Ovary (tissue), 9 donors: ENCODE data around the gene FBRS. TPM values are rescaled to one million over a fixed set of nuclear protein-coding genes. Genes with fewer than 3 reads are reported as not detected.

Experiments
- DNase-seq, 5 donors: peaks; one replicate each; pipeline ENCODE4 v3.0.0-alpha.2; 2019 to 2020
- H3K27ac ChIP-seq, 2 donors: fragments of 200-600 bp; one replicate each; pipeline versions ENCODE4 v1.5.1 to v1.8.0; 2019 to 2022
- H3K27me3 ChIP-seq: fragments of 200-600 bp; one replicate; pipeline ENCODE4 v1.8.0; 2022
- H3K36me3 ChIP-seq: fragments of 200-600 bp; sonication (generic); one replicate; pipeline ENCODE4 v1.5.1; 2019
- H3K4me1 ChIP-seq: one replicate; pipeline ENCODE4 v1.8.1; 2013; ENCODE audit warnings: mild to moderate bottlenecking, moderate library complexity; ENCODE audit not compliant: insufficient read depth
- H3K4me3 ChIP-seq: fragments of 200-600 bp; sonication (generic); one replicate; pipeline ENCODE4 v1.5.1; 2017
- H3K9me3 ChIP-seq, 2 donors: fragments of 200-600 bp in 1 of 2; sonication (generic) in 1 of 2; one replicate each; pipeline versions ENCODE4 v1.5.1 to v1.8.1; 2013 to 2019; ENCODE audit warnings: mild to moderate bottlenecking in 1 of 2, moderate library complexity in 1 of 2
- EP300 ChIP-seq: sonication (generic); formaldehyde crosslinking; IDR thresholded peaks from one replicate; pipeline ENCODE4 v1.6.1; 2017; ENCODE audit warnings: antibody characterized with exemption
- POLR2A ChIP-seq: fragments of 450-650 bp; IDR thresholded peaks from one replicate; pipeline ENCODE4 v1.6.1; 2017; ENCODE audit warnings: antibody characterized with exemption, mild to moderate bottlenecking, moderate library complexity
- WGBS, 3 donors: extraction: QIAGEN DNeasy Blood & Tissue Kit in 1 of 3; methylation state at CpG; one replicate each; pipeline versions ENCODE4 v1.1.5 to v1.1.7; 2013 to 2017; 5-methylcytosine and 5-hydroxymethylcytosine counted together
- intact Hi-C, 4 donors: fragments of 100-400 bp; cut with DNase I; formaldehyde crosslinking; loops; one replicate each; pipeline versions ENCODE4 v1.11.0 to v1.15.1; 2022 to 2023
- polyA plus RNA-seq, 2 donors: library from polyadenylated mRNA; stranded (reverse); fragments of 200-250 nt in 1 of 2; fragments of 350-450 nt in 1 of 2; fragmentation: Illumina TruSeq in 1 of 2; extraction: RNeasy Lipid Tissue Mini Kit (QIAGEN cat#74804) in 1 of 2; gene quantifications; one replicate each; pipeline ENCODE4 v1.2.3, GENCODE V29; 2013 to 2014
- total RNA-seq, 7 donors: library from RNA; depleted of rRNA in 2 of 7; stranded (reverse); fragments of >200 nt in 2 of 7; fragmentation: NEBNext Ultra II Directional in 3 of 7; extraction: Animal tissue kit (Norgen Biotek cat#: 25700) in 3 of 7; gene quantifications; one replicate each; pipeline versions ENCODE4 v1.1.0 to v1.2.4, GENCODE V29; 2016 to 2023
- TF ChIP-seq, protein P1 (sequence below), 3 donors: fragments of 450-650 bp in 2 of 3; fragments of 200-600 bp in 1 of 3; IDR thresholded peaks; one replicate each; pipeline versions ENCODE4 v1.5.1 to v1.8.0; 2016 to 2022; ENCODE audit warnings: antibody characterized with exemption in 3 of 3, mild to moderate bottlenecking in 1 of 3
- donor health status: DM: no; HTN: no; CAD: no; lungs with moderate emphysema.
- donor health status: DM: no; HTN: no; CAD: no.
- donor health status: Bipolar disorder and iron deficiency.
- donor health status: DM: yes; HTN: yes; CAD: no.
- donor health status: DM: no; HTN: no; CAD: no.
- donor health status: DM: yes; HTN: yes; CAD: no.

Gene FBRS
- total and polyA plus RNA-seq, 9 donors, result 15.6 to 75.6 (median 56.2) TPM

DNA sequence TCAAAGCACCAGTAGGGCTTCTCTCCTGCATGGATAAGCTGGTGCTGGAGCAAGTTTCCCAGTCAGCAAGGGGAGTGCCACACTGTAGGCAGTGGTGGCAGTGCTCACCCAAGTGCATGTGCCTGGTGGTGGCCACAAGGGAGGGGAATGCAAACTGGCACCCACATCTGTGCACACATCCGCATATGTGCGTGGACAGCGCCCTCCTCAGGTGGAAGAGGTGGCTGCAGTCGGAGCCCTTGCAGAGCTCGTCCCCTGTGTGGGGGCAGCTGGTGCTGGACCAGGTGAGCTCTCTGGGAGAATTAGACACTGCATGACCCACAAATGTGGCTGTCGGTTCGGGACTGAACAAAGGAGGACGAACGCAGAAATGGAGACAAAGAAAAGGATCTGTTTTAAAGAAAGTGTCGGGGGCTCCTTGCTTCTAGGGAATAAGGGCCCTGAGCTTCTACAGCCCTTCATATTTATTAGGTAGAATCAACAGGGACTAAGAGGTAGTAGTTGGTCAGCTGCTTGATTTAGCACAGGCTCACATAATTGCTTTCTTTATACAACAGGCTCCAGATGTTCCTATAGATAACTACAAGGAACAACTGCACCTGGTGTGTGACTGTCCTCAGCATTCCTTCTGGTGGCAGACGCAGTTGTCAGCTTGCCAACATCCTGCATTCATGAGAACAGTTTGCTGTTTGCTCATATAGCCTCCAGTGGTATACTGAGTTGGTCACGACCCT, 42.7 kb upstream of the FBRS start:
- intact Hi-C loops, result no loop called here
- WGBS, 3 donors, result 32 to 47% (median 44%) methylated on average over 12 of the region's 12 CpGs
- Histone ChIP-seq H3K27ac (no peak overlapping the region), H3K27me3 (no peaks in the 10 kb centered on the region), H3K9me3 (no peaks in the 10 kb centered on the region), H3K4me1 (no peaks in the 10 kb centered on the region), H3K4me3 (no peak overlapping the region), H3K36me3 (no peaks in the 10 kb centered on the region)
- DNase-seq, result peak in 1 of 5 donors; percentile 42
- TF ChIP-seq, protein P1, sequence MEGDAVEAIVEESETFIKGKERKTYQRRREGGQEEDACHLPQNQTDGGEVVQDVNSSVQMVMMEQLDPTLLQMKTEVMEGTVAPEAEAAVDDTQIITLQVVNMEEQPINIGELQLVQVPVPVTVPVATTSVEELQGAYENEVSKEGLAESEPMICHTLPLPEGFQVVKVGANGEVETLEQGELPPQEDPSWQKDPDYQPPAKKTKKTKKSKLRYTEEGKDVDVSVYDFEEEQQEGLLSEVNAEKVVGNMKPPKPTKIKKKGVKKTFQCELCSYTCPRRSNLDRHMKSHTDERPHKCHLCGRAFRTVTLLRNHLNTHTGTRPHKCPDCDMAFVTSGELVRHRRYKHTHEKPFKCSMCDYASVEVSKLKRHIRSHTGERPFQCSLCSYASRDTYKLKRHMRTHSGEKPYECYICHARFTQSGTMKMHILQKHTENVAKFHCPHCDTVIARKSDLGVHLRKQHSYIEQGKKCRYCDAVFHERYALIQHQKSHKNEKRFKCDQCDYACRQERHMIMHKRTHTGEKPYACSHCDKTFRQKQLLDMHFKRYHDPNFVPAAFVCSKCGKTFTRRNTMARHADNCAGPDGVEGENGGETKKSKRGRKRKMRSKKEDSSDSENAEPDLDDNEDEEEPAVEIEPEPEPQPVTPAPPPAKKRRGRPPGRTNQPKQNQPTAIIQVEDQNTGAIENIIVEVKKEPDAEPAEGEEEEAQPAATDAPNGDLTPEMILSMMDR (IDR thresholded peaks at IDR 0.05), result no peak
- TF ChIP-seq POLR2A (no peak), EP300 (no peak)

DNA sequence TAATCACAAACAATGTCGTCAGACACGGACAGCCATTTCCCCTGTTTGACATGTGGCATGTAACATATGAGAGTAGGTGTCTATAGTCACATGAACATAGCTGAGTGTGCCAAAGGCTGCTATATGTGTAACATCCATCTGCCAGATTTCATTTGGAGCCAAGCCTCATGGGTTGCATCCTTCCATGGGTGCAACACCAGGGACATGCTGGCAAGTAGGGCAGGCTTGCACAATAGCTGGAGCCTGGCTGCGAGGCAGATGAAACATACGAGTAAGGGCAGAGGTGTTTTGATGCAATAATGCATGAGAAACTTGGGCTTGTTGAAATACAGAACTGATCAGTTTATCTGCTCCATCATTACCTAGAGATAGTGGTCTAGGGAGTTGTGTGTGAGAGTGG, 39.0 kb upstream of the FBRS start:
- Histone ChIP-seq H3K27me3 (no peaks in the 10 kb centered on the region), H3K27ac (no peak overlapping the region), H3K4me3 (no peak overlapping the region), H3K4me1 (no peaks in the 10 kb centered on the region), H3K9me3 (no peaks in the 10 kb centered on the region), H3K36me3 (no peaks in the 10 kb centered on the region)
- WGBS, 3 donors, result 84 to 85% (median 84%) methylated on average over 4 of the region's 4 CpGs
- TF ChIP-seq EP300 (no peak), POLR2A (no peak)
- TF ChIP-seq, protein P1 (IDR thresholded peaks at IDR 0.05), result no peak
- intact Hi-C loops, result no loop called here
- DNase-seq, result no peak

DNA sequence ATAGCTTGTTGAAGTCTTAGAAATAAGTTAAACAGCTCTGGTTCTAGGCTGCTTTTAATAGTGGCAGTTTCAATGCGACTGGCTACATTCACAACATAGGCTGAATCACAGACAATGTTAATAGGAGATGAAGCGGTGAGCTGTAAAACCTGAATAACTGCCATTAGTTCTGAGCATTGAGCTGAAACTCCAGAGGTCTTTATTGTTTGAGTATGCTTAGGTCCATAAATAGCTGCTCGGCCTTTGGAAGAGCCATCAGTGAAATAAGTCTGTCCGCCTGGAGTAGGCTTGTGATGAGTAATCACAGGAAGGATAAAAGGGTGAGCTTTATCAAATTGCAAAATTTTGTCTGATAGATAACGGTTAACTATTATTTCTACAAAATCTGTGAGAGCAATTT, 38.6 kb upstream of the FBRS start:
- intact Hi-C loops, result loop anchor here in 1 of 4 donors (10.0 kb wide), 1 partner anchor 195 kb away; no protein-coding TSS in a partner anchor
- no peak overlapping the region for H3K4me3 ChIP-seq
- no peaks in the 10 kb centered on the region for H3K27me3 ChIP-seq
- no peaks in the 10 kb centered on the region for H3K36me3 ChIP-seq
- TF ChIP-seq EP300 (no peak), POLR2A (no peak)
- TF ChIP-seq, protein P1 (IDR thresholded peaks at IDR 0.05), result no peak
- H3K4me1 ChIP-seq, result no peaks in the 10 kb centered on the region
- WGBS, 3 donors, result 85 to 88% (median 86%) methylated on average over 5 of the region's 5 CpGs
- H3K9me3 ChIP-seq, result no peaks in the 10 kb centered on the region
- H3K27ac ChIP-seq, result no peak overlapping the region
- no peak for DNase-seq

DNA sequence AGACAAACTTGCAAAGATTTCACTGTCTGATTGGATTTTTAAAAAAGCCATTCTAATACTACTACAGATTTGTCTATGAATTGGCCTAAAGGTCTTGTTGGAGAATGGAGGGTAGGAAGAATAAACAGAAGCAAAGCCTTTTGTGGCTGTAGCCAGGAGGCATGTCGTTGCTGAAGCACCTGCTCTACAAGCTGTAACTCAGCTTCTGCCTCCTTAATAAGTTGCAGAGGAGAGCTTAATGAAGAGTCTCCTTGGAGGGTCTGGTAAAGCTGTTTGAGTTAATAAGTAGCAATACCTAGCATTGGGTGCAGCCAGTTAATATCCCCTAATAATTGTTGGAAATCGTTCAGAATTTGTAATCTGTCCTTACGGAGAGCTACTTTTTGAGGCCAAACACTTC, 38.1 kb upstream of the FBRS start:
- Histone ChIP-seq H3K9me3 (no peaks in the 10 kb centered on the region), H3K4me1 (no peaks in the 10 kb centered on the region), H3K27me3 (no peaks in the 10 kb centered on the region), H3K36me3 (no peaks in the 10 kb centered on the region), H3K27ac (no peak overlapping the region), H3K4me3 (no peak overlapping the region)
- DNase-seq, result no peak
- intact Hi-C loops, result loop anchor here in 1 of 4 donors (10.0 kb wide), 1 partner anchor 195 kb away; no protein-coding TSS in a partner anchor
- 43 to 65% (median 59%) methylated on average over 3 of the region's 3 CpGs for WGBS, 3 donors
- TF ChIP-seq, protein P1 (IDR thresholded peaks at IDR 0.05), result no peak
- no peak for TF ChIP-seq POLR2A
- TF ChIP-seq EP300, result no peak
